ENCODE measurements around the gene SNAI3.

- TF ChIP-seq EGR2 (tag by site-specific recombination; IDR thresholded peaks at IDR 0.05; ENCODE audit: low read depth) (no peak), ZFP37 (tag by site-specific recombination; IDR thresholded peaks at IDR 0.05) (no peak), ZNF239 (tag by site-specific recombination; IDR thresholded peaks at IDR 0.05) (no peak), ZBTB10 (tag by site-specific recombination; IDR thresholded peaks at IDR 0.05) (no peak), CTCF (tag by site-specific recombination; IDR thresholded peaks at IDR 0.05) (no peak), ZNF670 (tag by site-specific recombination; IDR thresholded peaks at IDR 0.05; ENCODE audit: low read depth) (no peak), ZNF114 (tag by site-specific recombination; IDR thresholded peaks at IDR 0.05) (no peak), ZNF138 (tag by site-specific recombination; IDR thresholded peaks at IDR 0.05; ENCODE audit: borderline replicate concordance) (no peak), ZFP41 (tag by site-specific recombination; IDR thresholded peaks at IDR 0.05; ENCODE audit: borderline replicate concordance) (no peak), ZBTB1 (tag by site-specific recombination; IDR thresholded peaks at IDR 0.05) (no peak), YY1 (tag by site-specific recombination; IDR thresholded peaks at IDR 0.05) (no peak), ZNF580 (tag by site-specific recombination; IDR thresholded peaks at IDR 0.05) (no peak), ZNF280D (tag by site-specific recombination; IDR thresholded peaks at IDR 0.05) (no peak)
These were observed 4.2 kb upstream of the SNAI3 start for GRCh38 chr16:88690341-88691128.
